B cell (primary cell): ENCODE data around the gene SPACA4. TPM values are rescaled to one million over a fixed set of nuclear protein-coding genes. Genes with fewer than 3 reads are reported as not detected.

ENCODE experiments used
- ATAC-seq: fragments of 200-7000 bp; cut with Tn5 transposase; one replicate; pipeline ENCODE4 v1.10.0; 2021; ENCODE audit warnings: low read depth, mild to moderate bottlenecking, moderate number of reproducible peaks, moderate library complexity
- CTCF ChIA-PET: fragments of 350-600 bp; sonication (Branson Sonifier 250); formaldehyde crosslinking; loops from one replicate; lab custom pipeline; 2021; ENCODE audit warnings: antibody characterized with exemption, inconsistent platforms; lab: Charles Lee
- POLR2A ChIA-PET: fragments of 350-600 bp; sonication (Branson Sonifier 250); formaldehyde crosslinking; loops from one replicate; lab custom pipeline; 2021; ENCODE audit warnings: antibody characterized with exemption; lab: Charles Lee
- DNase-seq: peaks from one replicate; pipeline ENCODE4 v3.0.0; 2013
- H2AFZ ChIP-seq: 2 replicates; pipeline ENCODE4 v1.6.1; 2012; ENCODE audit warnings: mild to moderate bottlenecking, low read depth, low read length; ENCODE audit not compliant: insufficient read depth, poor library complexity, severe bottlenecking
- H3K27ac ChIP-seq, 2 donors: 1 replicate in 1 of 2; 2 replicates in 1 of 2; pipeline ENCODE4 v1.5.1; 2012 to 2013; ENCODE audit warnings: low read length in 2 of 2, mild to moderate bottlenecking in 2 of 2, moderate library complexity in 1 of 2
- H3K27me3 ChIP-seq, 4 experiments: fragments of 200-600 bp in 1 of 4; sonication (generic) in 1 of 4; replicated peaks in 1 of 4; 1 replicate in 2 of 4; 2 replicates in 2 of 4; pipeline versions ENCODE4 v1.6.1 to v1.7.0; 2013 to 2016; ENCODE audit warnings: low read length in 3 of 4, mild to moderate bottlenecking in 2 of 4, mixed read lengths in 1 of 4, moderate library complexity in 1 of 4; ENCODE audit not compliant: insufficient read depth in 4 of 4, control insufficient read depth in 3 of 4; ENCODE audit errors: control extremely low read depth in 1 of 4
- H3K36me3 ChIP-seq, 2 experiments: replicated peaks in 1 of 2; 1 replicate in 1 of 2; 2 replicates in 1 of 2; pipeline versions ENCODE4 v1.6.1 to v1.7.1; 2013; ENCODE audit warnings: low read length in 1 of 2; ENCODE audit not compliant: insufficient read depth in 2 of 2, control insufficient read depth in 1 of 2; ENCODE audit errors: control extremely low read depth in 1 of 2, extremely low read depth in 1 of 2
- H3K4me1 ChIP-seq, 2 donors: fragments of 200-600 bp in 1 of 2; sonication (generic) in 1 of 2; 1 replicate in 1 of 2; 2 replicates in 1 of 2; pipeline versions ENCODE4 v1.5.1 to v1.6.1; 2013 to 2017; ENCODE audit warnings: low read length in 2 of 2; ENCODE audit not compliant: control insufficient read depth in 2 of 2, insufficient read depth in 2 of 2
- H3K4me2 ChIP-seq: replicated peaks from 2 replicates; pipeline ENCODE3; 2012; ENCODE audit warnings: mild to moderate bottlenecking, low read depth, low read length; ENCODE audit not compliant: poor library complexity, severe bottlenecking
- H3K4me3 ChIP-seq, 5 experiments: fragments of 200-600 bp in 1 of 5; sonication (generic) in 1 of 5; 1 replicate in 3 of 5; 2 replicates in 2 of 5; pipeline versions ENCODE4 v1.5.1 to v1.7.0; 2011 to 2016; ENCODE audit warnings: low read length in 4 of 5, mild to moderate bottlenecking in 4 of 5, low read depth in 2 of 5, control low read depth in 1 of 5, moderate library complexity in 1 of 5; ENCODE audit not compliant: insufficient read depth in 1 of 5; ENCODE audit errors: control extremely low read depth in 1 of 5, extremely low read depth in 1 of 5
- H3K79me2 ChIP-seq: fragments of 200-600 bp; sonication (generic); one replicate; pipeline ENCODE4 v1.6.0; 2016; ENCODE audit warnings: low read length; ENCODE audit not compliant: control insufficient read depth, insufficient read depth
- H3K9ac ChIP-seq: fragments of 200-600 bp; sonication (generic); 2 replicates; pipeline ENCODE4 v1.6.1; 2017; ENCODE audit warnings: mild to moderate bottlenecking, low read length, moderate library complexity
- H3K9me3 ChIP-seq, 3 donors: one replicate each; pipeline versions ENCODE4 v1.6.1 to v1.7.1; 2013; ENCODE audit warnings: low read length in 2 of 3; ENCODE audit not compliant: control insufficient read depth in 2 of 3, insufficient read depth in 1 of 3; ENCODE audit errors: control extremely low read depth in 1 of 3
- H4K20me1 ChIP-seq: 2 replicates; pipeline ENCODE4 v1.6.0; 2012; ENCODE audit warnings: mild to moderate bottlenecking, low read length; ENCODE audit not compliant: insufficient read depth, control insufficient read depth, poor library complexity, severe bottlenecking
- H3K27ac Mint-ChIP-seq: one replicate; pipeline ENCODE4 v1.8.0; 2021; ENCODE audit warnings: mixed read lengths
- H3K27me3 Mint-ChIP-seq: one replicate; pipeline ENCODE4 v1.8.0; 2021; ENCODE audit warnings: mixed read lengths
- H3K4me1 Mint-ChIP-seq: one replicate; pipeline ENCODE4 v1.8.0; 2021; ENCODE audit warnings: mixed read lengths
- H3K4me3 Mint-ChIP-seq: one replicate; pipeline ENCODE4 v1.8.0; 2021; ENCODE audit warnings: mixed read lengths
- H3K9me3 Mint-ChIP-seq: one replicate; pipeline ENCODE4 v1.8.0; 2022; ENCODE audit warnings: mixed read lengths; ENCODE audit not compliant: insufficient read depth
- CTCF ChIP-seq: fragments of 200-600 bp; IDR thresholded peaks from one replicate; pipeline ENCODE4 v1.8.0; 2022; ENCODE audit warnings: antibody characterized with exemption, mild to moderate bottlenecking
- EZH2 ChIP-seq: IDR thresholded peaks from 2 replicates; pipeline ENCODE4 v1.6.1; 2012; ENCODE audit warnings: borderline replicate concordance, low read depth, mild to moderate bottlenecking, moderate library complexity, low read length; ENCODE audit not compliant: insufficient read depth, poor library complexity, severe bottlenecking
- WGBS: methylation state at CpG from one replicate; pipeline ENCODE4 v1.1.5; 2013; ENCODE audit warnings: missing lambda C conversion rate; ENCODE audit not compliant: insufficient coverage; 5-methylcytosine and 5-hydroxymethylcytosine counted together
- intact Hi-C: fragments of 100-400 bp; cut with micrococcal nuclease; formaldehyde crosslinking; loops from one replicate; pipeline ENCODE4 v1.10.0; 2022
- polyA plus RNA-seq: library from polyadenylated mRNA; depleted of rRNA; stranded (reverse); fragments of >200 nt; gene quantifications from 2 replicates; pipeline ENCODE4 v1.2.3, GENCODE V29; 2012
- total RNA-seq, 2 donors: library from RNA; stranded (reverse); fragments of 120-200 nt in 1 of 2; gene quantifications; 1 replicate in 1 of 2; 2 replicates in 1 of 2; pipeline versions ENCODE4 v1.2.3 to v1.2.4, GENCODE V29; 2013 to 2022

Gene SPACA4
- total and polyA plus RNA-seq, 2 donors (not counting 1 experiment from before 2014, with no cell fraction given): not detected

- intact Hi-C loops: loop anchor here (10.0 kb wide), 2 partner anchors 484 to 844 kb away; partner anchors contain the start of genes C19orf73, FLT3LG, LIN7B and PPFIA3
These were observed 23.9 kb downstream of the SPACA4 start for GRCh38 chr19:48630296-48631063.

More at GRCh38 chr19:48630296-48631063, 23.9 kb downstream of the SPACA4 start:
- Mint-ChIP-seq H3K9me3 (no peaks in the 10 kb centered on the region), H3K27ac (no peak overlapping the region), H3K27me3 (no peaks in the 10 kb centered on the region), H3K4me3 (no peak overlapping the region), H3K4me1 (peaks cover 32% of the 10 kb centered on the region)
- peaks cover 62% of the 10 kb centered on the region for H4K20me1 ChIP-seq
- CTCF ChIA-PET: interaction anchor here (0.8 to 1.1 kb wide), 3 partner anchors 10 to 211 kb away, joined by 3 read pairs; partner anchors contain the start of genes RPL18 and SPHK2
- no peak overlapping the region for H3K4me3 ChIP-seq
- WGBS: 56% methylated on average over 34 of the region's 47 CpGs
- H3K9me3 ChIP-seq: peaks cover 0 to 10% (median 0%) of the 10 kb centered on the region in 3 donors
- ATAC-seq (no peak), DNase-seq (no peak)
- H3K4me2 ChIP-seq: no peak overlapping the region
- TF ChIP-seq EZH2: no peak
- TF ChIP-seq CTCF: no peak
- peaks cover 22 to 26% of the 10 kb centered on the region in 2 donors for H3K4me1 ChIP-seq
- peak overlapping the region in 1 of 2 donors; percentile 23 for H3K27ac ChIP-seq
- POLR2A ChIA-PET: interaction anchor here (0.5 to 0.6 kb wide), 3 partner anchors 162 to 478 kb away, joined by 3 to 4 read pairs (median 4); no protein-coding TSS in a partner anchor
- H3K9ac ChIP-seq: no peak overlapping the region
- peaks cover 12% of the 10 kb centered on the region for H3K79me2 ChIP-seq
- peaks cover 0 to 54% of the 10 kb centered on the region in 2 experiments for H3K36me3 ChIP-seq
- H2AFZ ChIP-seq: no peak overlapping the region
- no peaks in the 10 kb centered on the region for H3K27me3 ChIP-seq
